ENCODE data around the gene CD27. TPM values are rescaled to one million over a fixed set of nuclear protein-coding genes. Genes with fewer than 3 reads are reported as not detected.

Gene CD27
- polyA plus RNA-seq, 3 donors, result 0.08 to 1.2 (median 0.88) TPM

DNA sequence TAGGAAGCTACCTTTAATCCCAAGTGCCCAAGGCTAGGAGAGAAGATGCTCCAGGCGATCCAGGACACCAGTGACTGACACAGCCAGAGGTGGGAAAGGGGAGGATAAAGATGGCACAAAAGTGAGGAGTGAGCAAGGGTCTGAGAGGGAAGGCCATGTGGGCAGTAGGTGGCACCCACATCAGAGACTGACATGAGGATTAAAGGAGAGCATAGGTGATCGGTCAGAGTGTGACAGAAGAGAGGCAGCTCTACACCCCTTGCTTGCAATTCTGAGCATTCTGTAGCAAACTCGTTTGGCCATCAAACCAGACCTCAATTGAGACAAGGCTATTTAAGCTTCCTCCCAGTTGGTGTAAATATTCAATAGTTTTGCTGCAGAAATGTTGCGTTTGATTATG is 724 bp upstream of the CD27 start:
- peaks cover 0 to 9% of the 10 kb centered on the region in 2 donors for H3K4me1 ChIP-seq (ENCODE audit: control insufficient read depth in 1 of 2, insufficient read depth in 2 of 2, low read length in 2 of 2)
- DNase-seq, result no peak
- H3K4me3 Mint-ChIP-seq, result no peak overlapping the region
- peaks cover 0 to 9% (median 7%) of the 10 kb centered on the region in 3 donors for H3K27me3 Mint-ChIP-seq (ENCODE audit: low read depth in 3 of 3)
- no peak overlapping the region for H3K9ac ChIP-seq (ENCODE audit: insufficient read depth, low read length, poor library complexity, severe bottlenecking)
- H3K9me3 ChIP-seq (replicated peaks in 1 of 2; ENCODE audit: control insufficient read depth in 1 of 2, insufficient read depth in 1 of 2, low read length in 2 of 2), result no peaks in the 10 kb centered on the region
- TF ChIP-seq, protein P1, sequence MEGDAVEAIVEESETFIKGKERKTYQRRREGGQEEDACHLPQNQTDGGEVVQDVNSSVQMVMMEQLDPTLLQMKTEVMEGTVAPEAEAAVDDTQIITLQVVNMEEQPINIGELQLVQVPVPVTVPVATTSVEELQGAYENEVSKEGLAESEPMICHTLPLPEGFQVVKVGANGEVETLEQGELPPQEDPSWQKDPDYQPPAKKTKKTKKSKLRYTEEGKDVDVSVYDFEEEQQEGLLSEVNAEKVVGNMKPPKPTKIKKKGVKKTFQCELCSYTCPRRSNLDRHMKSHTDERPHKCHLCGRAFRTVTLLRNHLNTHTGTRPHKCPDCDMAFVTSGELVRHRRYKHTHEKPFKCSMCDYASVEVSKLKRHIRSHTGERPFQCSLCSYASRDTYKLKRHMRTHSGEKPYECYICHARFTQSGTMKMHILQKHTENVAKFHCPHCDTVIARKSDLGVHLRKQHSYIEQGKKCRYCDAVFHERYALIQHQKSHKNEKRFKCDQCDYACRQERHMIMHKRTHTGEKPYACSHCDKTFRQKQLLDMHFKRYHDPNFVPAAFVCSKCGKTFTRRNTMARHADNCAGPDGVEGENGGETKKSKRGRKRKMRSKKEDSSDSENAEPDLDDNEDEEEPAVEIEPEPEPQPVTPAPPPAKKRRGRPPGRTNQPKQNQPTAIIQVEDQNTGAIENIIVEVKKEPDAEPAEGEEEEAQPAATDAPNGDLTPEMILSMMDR (IDR thresholded peaks at IDR 0.05), result no peak
- WGBS (ENCODE audit: insufficient coverage), result 97% methylated on average over 2 of the region's 4 CpGs
- H4K20me1 ChIP-seq (ENCODE audit: insufficient read depth, low read length), result no peaks in the 10 kb centered on the region
- H3K27ac Mint-ChIP-seq, result no peak overlapping the region
- peaks cover 22 to 24% of the 10 kb centered on the region in 2 donors for H3K36me3 Mint-ChIP-seq
- H3K9me3 Mint-ChIP-seq, result peaks cover 0 to 4% (median 0%) of the 10 kb centered on the region in 7 donors
- H3K4me3 ChIP-seq (replicated peaks in 1 of 3; ENCODE audit: low read depth in 2 of 3, low read length in 3 of 3), result no peak overlapping the region
- no peaks in the 10 kb centered on the region for H3K79me2 ChIP-seq (ENCODE audit: insufficient read depth, low read length)
- no peak overlapping the region for H3K27ac ChIP-seq (ENCODE audit: low read depth in 1 of 2, low read length in 2 of 2)
- no peak overlapping the region for H3K4me2 ChIP-seq (replicated peaks; ENCODE audit: extremely low read depth, low read length, poor library complexity, severe bottlenecking)
- peaks cover 13% of the 10 kb centered on the region for H3K4me1 Mint-ChIP-seq
- peaks cover 2 to 21% of the 10 kb centered on the region in 2 donors for H3K36me3 ChIP-seq (replicated peaks in 1 of 2; ENCODE audit: control insufficient read depth in 1 of 2, insufficient read depth in 2 of 2, low read length in 2 of 2)
- H3K27me3 ChIP-seq (ENCODE audit: control insufficient read depth in 2 of 2, insufficient read depth in 2 of 2, low read length in 2 of 2), result no peaks in the 10 kb centered on the region
- intact Hi-C loops (cut with micrococcal nuclease), result no loop called here
- H2AFZ ChIP-seq (ENCODE audit: insufficient read depth, low read depth, low read length, poor library complexity, severe bottlenecking), result no peak overlapping the region

DNA sequence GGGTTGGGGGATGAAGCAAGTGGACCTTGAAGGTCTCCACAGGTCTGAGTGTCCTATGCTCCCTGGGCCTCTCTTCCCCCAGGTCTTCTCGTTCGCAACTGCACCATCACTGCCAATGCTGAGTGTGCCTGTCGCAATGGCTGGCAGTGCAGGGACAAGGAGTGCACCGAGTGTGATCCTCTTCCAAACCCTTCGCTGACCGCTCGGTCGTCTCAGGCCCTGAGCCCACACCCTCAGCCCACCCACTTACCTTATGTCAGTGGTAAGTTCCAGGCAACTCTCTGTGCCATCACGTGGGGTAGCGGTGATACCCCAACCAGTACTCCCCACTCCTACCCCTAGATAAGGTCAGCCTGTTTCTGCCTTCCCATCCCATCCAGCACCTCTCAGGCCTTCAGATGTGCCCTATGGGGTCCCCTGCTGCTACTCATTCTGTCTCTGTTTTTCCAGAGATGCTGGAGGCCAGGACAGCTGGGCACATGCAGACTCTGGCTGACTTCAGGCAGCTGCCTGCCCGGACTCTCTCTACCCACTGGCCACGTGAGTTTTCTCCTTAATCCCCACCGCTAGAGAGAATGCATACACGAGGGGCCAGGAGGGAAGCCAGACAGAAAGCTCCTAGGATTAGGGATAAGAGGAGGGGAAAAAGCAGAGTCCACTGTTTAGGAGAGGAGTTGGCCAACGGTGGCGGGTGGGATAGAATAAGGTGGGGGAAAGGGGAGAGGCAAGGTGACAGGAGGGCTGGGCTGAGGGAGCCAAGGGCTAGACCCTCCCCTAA is 5.5 kb downstream of the CD27 start:
- DNase-seq, result no peak
- Mint-ChIP-seq H3K4me1 (peaks cover 28% of the 10 kb centered on the region), H3K27me3 (ENCODE audit: low read depth in 3 of 3) (no peaks in the 10 kb centered on the region), H3K9me3 (no peaks in the 10 kb centered on the region), H3K27ac (peak overlapping the region in 4 of 7 donors; percentile 46 to 94 (median 67)), H3K36me3 (peaks cover 29 to 38% of the 10 kb centered on the region in 2 donors), H3K4me3 (peak overlapping the region; percentile 95 to 98)
- Histone ChIP-seq H3K79me2 (ENCODE audit: insufficient read depth, low read length) (peaks cover 28% of the 10 kb centered on the region), H2AFZ (ENCODE audit: insufficient read depth, low read depth, low read length, poor library complexity, severe bottlenecking) (peak overlapping the region; percentile 97), H3K9me3 (replicated peaks in 1 of 2; ENCODE audit: control insufficient read depth in 1 of 2, insufficient read depth in 1 of 2, low read length in 2 of 2) (no peaks in the 10 kb centered on the region), H3K4me2 (replicated peaks; ENCODE audit: extremely low read depth, low read length, poor library complexity, severe bottlenecking) (peak overlapping the region; percentile 91), H3K36me3 (replicated peaks in 1 of 2; ENCODE audit: control insufficient read depth in 1 of 2, insufficient read depth in 2 of 2, low read length in 2 of 2) (peaks cover 16 to 42% of the 10 kb centered on the region in 2 donors), H3K27me3 (ENCODE audit: control insufficient read depth in 2 of 2, insufficient read depth in 2 of 2, low read length in 2 of 2) (no peaks in the 10 kb centered on the region), H4K20me1 (ENCODE audit: insufficient read depth, low read length) (no peaks in the 10 kb centered on the region), H3K27ac (ENCODE audit: low read depth in 1 of 2, low read length in 2 of 2) (peak overlapping the region in 1 of 2 donors; percentile 92), H3K9ac (ENCODE audit: insufficient read depth, low read length, poor library complexity, severe bottlenecking) (no peak overlapping the region), H3K4me1 (ENCODE audit: control insufficient read depth in 1 of 2, insufficient read depth in 2 of 2, low read length in 2 of 2) (peaks cover 21 to 24% of the 10 kb centered on the region in 2 donors), H3K4me3 (replicated peaks in 1 of 3; ENCODE audit: low read depth in 2 of 3, low read length in 3 of 3) (peak overlapping the region in 1 of 3 experiments; percentile 94)
- intact Hi-C loops (cut with micrococcal nuclease), result no loop called here
- TF ChIP-seq, protein P1 (IDR thresholded peaks at IDR 0.05), result no peak
- WGBS (ENCODE audit: insufficient coverage), result 93% methylated on average over 13 of the region's 16 CpGs
